Parathyroid adenoma (tissue), 2 donors: Measurements from ENCODE around the gene TYMP.

Experiments used
- H2AFZ ChIP-seq: fragments of 300-600 bp; sonication (generic); one replicate; pipeline ENCODE4 v1.7.0; 2017; ENCODE audit warnings: antibody characterized with exemption, mild to moderate bottlenecking
- H3K27ac ChIP-seq: fragments of 300-600 bp; sonication (generic); one replicate; pipeline ENCODE4 v1.7.0; 2017
- H3K27me3 ChIP-seq: fragments of 300-600 bp; sonication (generic); one replicate; pipeline ENCODE4 v1.7.0; 2017; ENCODE audit warnings: low read length; ENCODE audit not compliant: control insufficient read depth, insufficient read depth
- H3K36me3 ChIP-seq: fragments of 300-600 bp; sonication (generic); one replicate; pipeline ENCODE4 v1.7.0; 2017; ENCODE audit warnings: low read length; ENCODE audit not compliant: control insufficient read depth, insufficient read depth
- H3K4me1 ChIP-seq: fragments of 300-600 bp; sonication (generic); one replicate; pipeline ENCODE4 v1.7.0; 2017; ENCODE audit warnings: control low read depth
- H3K4me2 ChIP-seq: fragments of 300-600 bp; sonication (generic); one replicate; pipeline ENCODE4 v1.7.0; 2017; ENCODE audit warnings: low read length
- H3K4me3 ChIP-seq: fragments of 300-600 bp; sonication (generic); one replicate; pipeline ENCODE4 v1.7.0; 2017; ENCODE audit warnings: low read depth, low read length
- H3K79me2 ChIP-seq: fragments of 300-600 bp; sonication (generic); one replicate; pipeline ENCODE4 v1.7.0; 2017; ENCODE audit warnings: control low read depth
- H3K9ac ChIP-seq: fragments of 300-600 bp; sonication (generic); one replicate; pipeline ENCODE4 v1.7.0; 2017; ENCODE audit warnings: mild to moderate bottlenecking
- H3K9me3 ChIP-seq: fragments of 300-600 bp; sonication (generic); one replicate; pipeline ENCODE4 v1.7.0; 2017; ENCODE audit warnings: low read length; ENCODE audit not compliant: control insufficient read depth
- CTCF ChIP-seq: fragments of 300-600 bp; sonication (generic); IDR thresholded peaks from one replicate; pipeline ENCODE4 v1.7.0; 2017; ENCODE audit warnings: antibody characterized with exemption, mild to moderate bottlenecking
- donor health status: primary hyperparathyroidism.

The TYMP gene

GRCh38 chr22:50483977-50484853, 45.6 kb downstream of the TYMP start:
- H3K27me3 ChIP-seq = no peaks in the 10 kb centered on the region
- no peak overlapping the region for H3K9ac ChIP-seq
- no peak overlapping the region for H2AFZ ChIP-seq
- H3K79me2 ChIP-seq = no peaks in the 10 kb centered on the region
- no peak overlapping the region for H3K27ac ChIP-seq
- no peak overlapping the region for H3K4me2 ChIP-seq
- H3K4me3 ChIP-seq = no peak overlapping the region
- no peak for TF ChIP-seq CTCF
- H3K36me3 ChIP-seq = no peaks in the 10 kb centered on the region
- H3K9me3 ChIP-seq = no peaks in the 10 kb centered on the region
- no peaks in the 10 kb centered on the region for H3K4me1 ChIP-seq

DNA sequence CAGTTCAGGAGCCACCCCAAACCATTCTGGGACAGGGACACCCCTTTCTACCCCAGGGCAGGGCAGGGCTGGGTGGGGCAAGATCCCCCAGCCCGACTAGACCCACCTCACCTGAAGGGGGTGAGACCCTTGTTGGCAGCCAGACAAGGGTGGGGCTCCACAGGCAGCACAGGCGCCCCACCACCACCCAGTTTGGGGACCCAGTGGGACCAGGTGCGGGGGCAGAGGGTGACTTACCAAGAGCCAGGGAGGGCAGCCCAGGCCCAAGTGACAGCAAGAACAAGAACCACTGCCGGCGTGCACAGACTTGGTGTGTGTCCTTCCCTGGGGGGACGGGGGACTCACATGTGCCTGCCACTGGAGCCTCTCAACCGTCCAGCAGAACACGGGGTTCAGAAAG, 46.3 kb downstream of the TYMP start:
- Histone ChIP-seq H3K27ac (no peak overlapping the region), H3K4me1 (no peaks in the 10 kb centered on the region), H3K9me3 (no peaks in the 10 kb centered on the region), H3K4me3 (no peak overlapping the region), H2AFZ (no peak overlapping the region), H3K79me2 (no peaks in the 10 kb centered on the region), H3K36me3 (no peaks in the 10 kb centered on the region), H3K9ac (no peak overlapping the region), H3K27me3 (no peaks in the 10 kb centered on the region), H3K4me2 (no peak overlapping the region)
- no peak for TF ChIP-seq CTCF

GRCh38 chr22:50483106-50483505, 46.7 kb downstream of the TYMP start:
- no peak for TF ChIP-seq CTCF
- H3K27ac ChIP-seq = no peak overlapping the region
- no peak overlapping the region for H3K4me2 ChIP-seq
- no peak overlapping the region for H2AFZ ChIP-seq
- H3K4me1 ChIP-seq = no peaks in the 10 kb centered on the region
- no peaks in the 10 kb centered on the region for H3K79me2 ChIP-seq
- no peak overlapping the region for H3K9ac ChIP-seq
- H3K36me3 ChIP-seq = no peaks in the 10 kb centered on the region
- no peaks in the 10 kb centered on the region for H3K9me3 ChIP-seq
- H3K27me3 ChIP-seq = no peaks in the 10 kb centered on the region
- no peak overlapping the region for H3K4me3 ChIP-seq

GRCh38 chr22:50482107-50483074, 47.4 kb downstream of the TYMP start:
- Histone ChIP-seq H2AFZ (no peak overlapping the region), H3K4me3 (no peak overlapping the region), H3K9ac (no peak overlapping the region), H3K27me3 (no peaks in the 10 kb centered on the region), H3K9me3 (no peaks in the 10 kb centered on the region), H3K4me2 (no peak overlapping the region), H3K79me2 (no peaks in the 10 kb centered on the region), H3K36me3 (no peaks in the 10 kb centered on the region), H3K27ac (no peak overlapping the region), H3K4me1 (no peaks in the 10 kb centered on the region)
- no peak for TF ChIP-seq CTCF
